HG03175 (cell line): ENCODE measurements around the gene SEMA3B.

ENCODE experiments used
- ATAC-seq: cut with Tn5 transposase; IDR thresholded peaks from one replicate; pipeline ENCODE4 v1.9.1; 2021; ENCODE audit warnings: mild to moderate bottlenecking, moderate library complexity; ENCODE audit not compliant: unreplicated experiment

SEMA3B gene

GRCh38 chr3:50327129-50327528 is 58.2 kb downstream of the SEMA3B start:
- no peak for ATAC-seq
